Measurements from ENCODE around the gene KIF5C.
"Not testable (repeated sequence)": the region's sequence is repeated elsewhere in the genome, so short reads cannot be mapped to it uniquely, and the experiment has no call there.

The KIF5C gene

DNA sequence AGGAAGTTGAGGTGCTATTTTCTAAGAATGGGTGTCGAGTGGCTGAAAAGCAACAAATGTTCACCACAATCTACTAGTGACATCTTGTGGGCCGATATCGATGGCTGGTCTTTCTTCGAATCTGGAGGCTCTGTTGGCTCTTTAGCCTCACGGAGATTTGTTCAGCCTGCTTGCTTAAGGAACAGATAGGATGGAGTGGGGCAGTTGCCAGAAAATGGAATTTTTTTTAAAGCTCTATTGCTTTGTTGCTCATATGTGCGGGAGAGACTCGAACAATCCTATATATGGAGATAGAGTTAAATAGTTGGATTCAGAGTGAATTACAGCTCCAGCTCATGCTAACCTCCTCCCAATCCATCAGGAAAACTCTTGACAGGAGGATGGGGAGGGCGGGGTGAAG lies 92.6 kb downstream of the KIF5C start:
- no peak for DNase-seq

DNA sequence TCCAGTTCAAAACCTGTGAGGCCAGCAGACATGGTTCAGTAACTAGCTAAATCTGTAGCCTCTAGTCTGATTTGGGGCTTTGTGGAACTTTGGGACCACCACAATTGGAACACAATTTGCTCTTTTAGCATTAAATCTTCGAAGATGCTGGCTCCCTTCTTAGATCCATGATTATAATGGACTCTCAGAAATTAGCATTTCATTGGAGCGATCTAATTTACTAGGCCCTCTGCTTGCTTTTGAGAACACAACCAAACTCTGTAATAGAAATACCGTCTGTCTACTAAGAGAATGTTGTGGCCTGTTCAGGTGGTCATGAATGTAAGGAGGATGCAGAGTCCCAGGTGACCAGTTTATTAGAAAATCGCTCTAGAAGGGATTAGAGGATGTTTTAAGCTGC lies 93.3 kb downstream of the KIF5C start:
- DNase-seq: no peak

DNA sequence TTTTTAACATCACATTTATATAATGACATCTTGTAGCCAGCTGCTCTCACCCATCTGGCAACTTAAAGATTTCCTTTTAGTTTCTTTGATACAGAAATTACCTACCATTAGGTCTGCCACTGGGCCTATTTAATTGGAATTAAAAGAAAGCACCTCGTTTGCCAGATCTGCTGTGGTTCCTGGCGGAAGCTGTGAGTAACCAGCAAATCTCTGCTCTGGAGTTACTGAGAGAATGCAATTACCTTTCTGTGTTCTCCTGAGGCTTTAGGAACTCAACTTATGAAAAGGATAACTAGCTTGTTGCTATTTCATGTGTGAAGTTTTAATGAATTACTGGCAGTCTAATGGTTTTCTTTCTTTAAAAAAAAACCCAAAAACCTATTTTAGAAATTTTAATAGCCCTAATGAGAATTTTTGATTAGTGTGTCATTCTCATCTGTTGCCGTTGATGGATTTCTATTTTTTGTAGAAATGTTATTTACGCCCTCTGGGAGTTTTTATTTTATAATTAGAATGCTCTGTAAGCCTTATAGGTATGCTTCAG lies 93.8 kb downstream of the KIF5C start:
- no peak for DNase-seq

- no peak for DNase-seq
Observed at GRCh38 chr2:148969659-148970061, 94.6 kb downstream of the KIF5C start.

GRCh38 chr2:148970385-148970784 lies 95.4 kb downstream of the KIF5C start:
- no peak for DNase-seq

GRCh38 chr2:148971547-148971946 lies 96.5 kb downstream of the KIF5C start:
- DNase-seq: no peak

DNA sequence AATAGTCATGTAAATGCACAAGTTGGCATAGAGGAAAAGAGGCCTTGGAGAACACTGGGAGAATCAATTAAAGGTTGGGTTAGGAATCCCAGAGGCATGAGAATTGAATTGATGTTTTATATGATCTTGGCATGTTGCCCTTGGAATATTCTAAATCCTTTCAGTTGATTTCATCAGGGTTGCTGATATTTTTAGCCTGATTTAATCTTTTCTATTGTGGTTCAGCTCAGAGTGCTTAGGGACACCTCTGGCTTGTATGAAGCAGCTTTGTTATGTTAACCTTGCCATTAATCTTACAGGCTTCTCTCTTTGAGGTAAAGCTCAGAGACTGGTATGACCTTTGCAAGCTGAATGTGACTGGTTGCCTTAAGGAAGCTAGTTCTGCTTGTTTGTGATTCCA lies 99.1 kb downstream of the KIF5C start:
- no peak for DNase-seq

- peak; percentile 77 for DNase-seq
Observed at GRCh38 chr2:148978026-148978685, 103.1 kb downstream of the KIF5C start.

DNA sequence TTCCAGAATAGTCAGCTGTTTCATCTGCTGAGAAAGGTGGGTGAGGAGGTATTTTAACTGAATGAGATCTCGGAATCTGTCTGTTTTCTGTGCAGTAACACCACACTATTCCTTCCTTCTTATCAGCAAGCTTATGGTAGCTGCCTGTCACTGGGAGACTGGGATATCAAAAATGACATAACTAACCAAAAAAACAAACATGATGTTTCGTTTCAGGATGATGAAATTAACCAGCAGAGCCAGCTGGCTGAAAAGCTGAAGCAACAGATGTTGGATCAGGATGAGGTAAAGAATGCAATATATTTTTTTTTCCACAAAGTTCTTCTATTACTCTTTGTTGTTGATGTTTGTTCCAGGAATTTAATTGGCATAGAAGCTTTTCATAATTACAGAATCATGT lies 103.7 kb downstream of the KIF5C start:
- DNase-seq: peak; percentile 77

DNA sequence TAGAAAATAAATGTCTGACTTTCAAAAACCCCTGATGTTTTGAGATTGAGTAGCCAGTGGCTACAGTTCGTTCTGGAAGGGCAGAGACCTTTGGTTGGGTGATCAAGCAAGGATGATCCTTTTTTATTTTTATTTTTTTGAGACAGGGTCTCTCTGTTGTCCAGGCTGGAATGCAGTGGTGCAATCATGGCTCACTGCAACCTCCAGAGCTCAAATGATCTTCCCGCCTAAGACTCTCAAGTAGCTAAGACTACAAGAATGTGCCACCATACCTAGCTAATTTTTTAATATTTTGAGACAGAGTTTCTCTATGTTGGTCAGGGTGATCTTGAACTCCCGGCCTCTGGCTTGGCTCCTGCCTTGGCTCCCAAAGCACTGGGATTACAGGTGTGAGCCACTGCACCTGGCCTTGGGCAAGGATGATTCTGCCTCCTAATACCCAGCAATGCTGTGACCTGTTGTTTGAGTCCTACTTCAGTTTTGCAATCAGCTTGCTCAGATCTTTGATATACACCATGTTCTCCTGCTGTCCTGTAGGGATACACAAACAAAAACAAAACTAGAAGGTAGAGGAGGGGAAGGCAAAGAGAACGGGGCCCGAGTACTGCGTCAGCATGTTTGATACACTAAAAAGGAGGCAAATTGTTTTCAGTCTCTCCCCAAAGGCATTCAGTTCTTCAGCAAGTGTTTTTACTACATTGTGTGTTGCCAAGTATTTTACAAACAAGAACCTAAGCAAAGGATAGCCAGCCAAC lies 104.3 kb downstream of the KIF5C start:
- no peak for DNase-seq

- DNase-seq: no peak
Observed at GRCh38 chr2:148979919-148980277, 104.9 kb downstream of the KIF5C start.

DNA sequence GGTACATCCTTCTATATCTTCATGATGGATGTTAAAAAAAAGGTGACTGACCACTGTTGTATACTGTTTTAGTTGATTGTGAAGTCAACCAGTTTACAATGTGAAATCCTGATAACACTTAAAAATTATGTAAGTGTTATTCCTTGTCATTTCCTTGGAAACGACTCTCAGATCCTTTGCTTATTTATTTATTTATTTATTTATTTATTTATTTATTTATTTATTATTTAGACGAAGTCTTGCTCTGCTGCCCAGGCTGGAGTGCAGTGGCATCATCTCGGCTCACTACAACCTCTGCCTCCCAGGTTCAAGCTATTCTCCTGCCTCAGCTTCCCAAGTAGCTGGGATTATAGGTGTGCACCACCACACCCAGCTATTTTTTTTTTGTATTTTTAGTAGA lies 105.5 kb downstream of the KIF5C start:
- DNase-seq: not testable (repeated sequence)

- DNase-seq: peak; percentile 46
Observed at GRCh38 chr2:148981324-148981723, 106.3 kb downstream of the KIF5C start.

- no peak for DNase-seq
Observed at GRCh38 chr2:148981781-148982180, 106.8 kb downstream of the KIF5C start.

GRCh38 chr2:148982282-148982681 lies 107.3 kb downstream of the KIF5C start:
- peak; percentile 85 for DNase-seq

DNA sequence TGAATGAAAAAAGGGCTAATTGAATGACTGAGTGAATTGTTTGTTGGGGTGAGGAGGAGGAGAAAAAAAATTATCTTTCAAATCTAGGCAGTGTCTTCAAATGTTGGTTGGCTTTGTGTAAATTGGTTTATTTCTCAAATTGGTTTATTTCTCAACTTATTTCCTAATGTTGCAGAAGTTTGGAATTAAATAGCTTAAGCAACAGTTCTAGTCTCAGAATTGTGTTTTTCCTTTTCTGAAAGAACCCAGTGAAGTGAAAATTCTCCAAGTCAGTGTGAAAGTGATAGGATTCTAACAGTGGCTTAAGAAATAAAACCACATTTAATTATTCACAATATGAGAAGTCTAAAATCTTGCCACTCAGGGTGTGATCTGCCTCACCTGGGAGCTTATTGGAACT lies 108.9 kb downstream of the KIF5C start:
- no peak for DNase-seq

GRCh38 chr2:148984449-148984848 lies 109.4 kb downstream of the KIF5C start:
- no peak for DNase-seq

GRCh38 chr2:148987286-148987685 lies 112.3 kb downstream of the KIF5C start:
- DNase-seq: no peak

- no peak for DNase-seq
Observed at GRCh38 chr2:148988337-148988736, 113.3 kb downstream of the KIF5C start.

DNA sequence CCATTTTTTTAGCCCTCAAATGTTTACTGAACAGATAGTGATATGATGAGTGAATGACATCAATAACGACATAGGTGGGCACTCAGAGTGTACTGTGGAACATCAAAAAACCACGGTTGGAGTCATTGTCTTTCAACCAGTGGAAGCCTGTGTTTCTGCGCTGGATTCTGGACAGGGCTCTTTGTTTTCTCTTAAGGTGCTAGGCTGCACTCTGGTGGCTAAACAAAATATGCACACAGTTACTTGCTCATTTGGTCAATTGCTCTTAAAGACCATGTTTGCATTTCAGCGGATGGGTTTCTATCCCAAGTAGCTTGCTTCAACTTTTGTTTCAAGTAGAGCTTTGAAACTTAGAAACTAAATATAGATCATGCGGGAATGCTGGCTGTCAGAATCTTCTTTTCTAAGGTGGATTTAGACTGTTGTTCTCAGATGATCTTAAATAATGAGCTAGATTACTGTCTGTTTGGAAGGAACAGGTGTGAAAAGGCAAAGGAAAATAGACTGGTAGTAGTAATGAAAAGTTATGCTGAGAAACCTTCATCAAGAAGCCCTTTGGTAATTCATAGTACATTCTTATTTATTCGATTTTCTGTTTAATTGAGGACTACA lies 115.0 kb downstream of the KIF5C start:
- DNase-seq: peak; percentile 54

DNA sequence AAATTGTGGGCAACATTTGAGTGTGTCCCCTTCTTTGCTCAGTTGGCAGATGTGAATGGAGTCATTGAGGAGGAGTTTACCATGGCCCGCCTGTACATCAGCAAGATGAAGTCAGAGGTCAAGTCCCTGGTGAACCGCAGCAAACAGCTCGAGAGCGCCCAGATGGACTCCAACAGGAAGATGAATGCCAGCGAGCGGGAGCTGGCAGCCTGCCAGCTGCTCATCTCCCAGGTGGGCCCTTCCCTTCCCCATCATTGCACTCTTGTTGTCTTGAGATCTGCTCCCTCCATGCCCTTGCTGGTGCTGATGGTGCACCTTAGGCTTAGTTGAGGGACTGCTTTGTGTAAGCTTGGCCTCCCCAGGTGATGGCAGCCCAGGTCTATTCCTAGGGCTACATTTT lies 115.9 kb downstream of the KIF5C start:
- DNase-seq: no peak

DNA sequence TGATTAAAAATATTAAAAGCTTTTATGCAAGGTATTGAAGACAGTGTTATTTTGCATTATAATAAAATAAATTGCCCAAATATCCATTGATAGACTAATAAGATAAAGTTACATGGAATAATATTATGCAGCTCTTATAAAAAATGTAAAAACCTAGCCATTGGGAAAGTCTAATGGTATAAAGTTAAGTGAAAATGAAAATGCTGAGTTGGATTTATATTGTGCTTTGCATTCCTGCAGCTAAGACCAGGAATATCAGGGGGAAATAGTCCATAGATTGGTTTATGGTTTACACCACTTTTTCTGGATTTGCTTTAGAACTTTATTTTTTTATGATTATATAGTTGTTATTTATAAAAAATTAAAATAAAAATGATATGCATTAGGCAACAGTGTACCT lies 117.4 kb downstream of the KIF5C start:
- no peak for DNase-seq

- no peak for DNase-seq
Observed at GRCh38 chr2:148993351-148993750, 118.3 kb downstream of the KIF5C start.

GRCh38 chr2:148994341-148994740 lies 119.3 kb downstream of the KIF5C start:
- DNase-seq: no peak

All from NCI-H446 treated with DMSO at 0.1 percent for 48 hours (cell line).